Hepatic stellate cell (primary cell): Measurements from ENCODE around the gene ZEB1.
A peak's percentile ranks its signal among the peaks of the same experiment; 100 is the strongest.

Experiments used
- DNase-seq: peaks from one replicate; pipeline ENCODE4 v3.0.0; 2011; ENCODE audit warnings: low spot score

The ZEB1 gene

DNA sequence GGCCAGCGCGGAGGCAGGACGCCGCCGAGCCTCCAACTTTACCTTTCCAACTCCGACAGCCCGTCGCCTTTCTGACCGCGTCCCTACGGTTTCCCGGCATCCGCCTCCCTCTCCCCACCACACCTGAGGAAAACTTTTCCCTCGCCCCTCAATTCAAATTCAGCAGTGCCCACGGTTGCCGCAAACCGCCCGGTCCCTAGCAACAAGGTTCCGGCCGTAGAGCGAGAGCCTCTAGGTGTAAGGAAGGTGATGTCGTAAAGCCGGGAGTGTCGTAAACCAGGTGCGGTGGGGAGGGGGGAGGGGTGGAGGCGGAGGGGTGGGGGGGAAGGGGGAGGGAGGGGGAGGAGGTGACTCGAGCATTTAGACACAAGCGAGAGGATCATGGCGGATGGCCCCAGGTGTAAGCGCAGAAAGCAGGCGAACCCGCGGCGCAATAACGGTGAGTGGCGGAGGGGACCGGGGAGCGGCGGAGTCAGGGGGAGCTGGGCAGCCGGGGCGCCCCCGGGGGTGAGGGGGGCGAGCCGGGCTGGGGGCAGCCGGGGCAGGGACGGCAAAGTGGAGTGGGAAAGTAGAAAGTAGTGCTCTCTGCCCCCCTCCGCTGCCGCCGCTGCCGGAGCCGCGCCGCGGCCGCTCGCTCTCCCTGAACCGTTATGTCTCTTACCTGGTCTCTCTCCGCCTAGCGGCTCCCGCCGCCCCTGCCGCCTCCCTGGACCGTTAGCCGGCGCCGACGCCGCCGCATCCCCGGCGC is at the start of gene ZEB1:
TSS of gene ZEB1 (plus strand) at position 363 of the 748 bp plus-strand sequence. CDS start at position 382, 19 bp downstream.
- DNase-seq, result peak; percentile 76

- DNase-seq, result no peak
These were observed 48.1 kb upstream of the ZEB1 start for GRCh38 chr10:31270954-31271353.

- DNase-seq, result no peak
These were observed 46.2 kb upstream of the ZEB1 start for GRCh38 chr10:31272841-31273240.

GRCh38 chr10:31273789-31274188 is 45.2 kb upstream of the ZEB1 start:
- no peak for DNase-seq

DNA sequence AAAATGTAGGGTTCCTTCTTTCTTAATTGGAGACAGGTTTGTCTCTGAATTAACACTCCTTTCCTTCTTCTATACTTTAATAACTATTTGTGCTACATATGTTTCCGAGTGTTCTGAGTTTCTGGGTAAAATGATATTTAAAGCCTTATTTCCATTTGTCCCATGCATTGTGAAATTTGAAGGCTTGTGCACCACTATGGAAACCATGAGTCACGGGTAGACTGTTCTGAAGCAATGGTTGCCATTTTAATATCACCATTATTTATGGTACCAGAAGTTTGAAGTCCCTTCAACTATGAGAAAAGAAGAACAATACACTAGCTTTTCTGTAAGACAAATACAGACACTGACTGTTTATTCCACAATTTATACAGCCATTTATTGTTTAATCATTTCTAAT is 44.7 kb upstream of the ZEB1 start:
- no peak for DNase-seq

DNA sequence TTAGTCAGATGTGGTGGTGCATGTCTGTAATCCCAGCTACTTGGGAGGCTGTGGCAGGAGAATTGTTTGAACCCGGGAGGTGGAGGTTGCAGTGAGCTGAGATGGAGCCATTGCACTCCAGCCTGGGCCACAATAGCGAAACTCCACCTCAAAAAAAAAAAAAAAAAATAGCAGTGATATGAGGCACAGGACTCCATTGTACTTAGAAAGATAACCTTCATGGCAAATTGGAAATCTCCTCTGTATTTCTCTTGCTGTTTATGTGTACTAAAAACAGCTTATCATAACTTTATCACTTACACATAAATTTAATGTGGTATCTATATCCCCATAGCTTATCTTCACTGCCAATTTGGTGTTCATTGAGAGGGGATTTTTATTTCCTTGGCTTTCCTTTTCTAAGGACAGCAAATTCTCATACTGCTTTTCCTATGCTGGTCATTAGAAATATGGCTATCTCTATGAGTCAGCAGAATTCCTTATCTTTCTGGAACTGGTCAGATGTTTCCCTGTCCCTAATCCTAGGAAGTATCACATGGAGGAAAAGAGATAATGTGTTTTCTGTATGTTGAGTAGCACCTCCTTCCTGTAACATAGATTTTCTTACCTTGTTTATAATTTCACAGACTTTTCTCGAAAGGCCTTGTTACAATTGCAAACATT is 40.6 kb upstream of the ZEB1 start:
- DNase-seq, result no peak

- DNase-seq, result no peak
These were observed 38.0 kb upstream of the ZEB1 start for GRCh38 chr10:31280972-31281371.

DNA sequence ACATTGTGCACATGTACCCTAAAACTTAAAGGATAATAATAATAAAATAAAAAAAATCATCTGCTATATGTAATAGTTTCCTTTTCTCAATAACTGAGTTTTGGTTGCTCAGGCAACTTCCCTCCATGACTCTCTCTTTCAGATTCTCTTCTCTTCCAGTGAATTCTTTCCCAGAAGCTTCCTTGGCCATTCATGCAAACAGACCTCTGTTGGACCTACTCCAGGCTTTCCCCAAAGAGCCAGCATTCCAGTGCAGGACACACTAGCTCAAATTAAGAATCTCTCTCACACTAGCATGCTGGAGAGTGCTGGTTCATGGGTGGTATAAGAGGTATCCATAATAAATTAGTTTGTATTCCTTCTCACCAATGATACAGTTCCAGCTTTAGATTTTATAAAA is 31.0 kb upstream of the ZEB1 start:
- DNase-seq, result peak; percentile 2

GRCh38 chr10:31288962-31289361 is 30.1 kb upstream of the ZEB1 start:
- DNase-seq, result no peak

- no peak for DNase-seq
These were observed 28.6 kb upstream of the ZEB1 start for GRCh38 chr10:31290386-31290785.

GRCh38 chr10:31291123-31291522 is 27.9 kb upstream of the ZEB1 start:
- DNase-seq, result no peak

GRCh38 chr10:31294558-31294957 is 24.5 kb upstream of the ZEB1 start:
- DNase-seq, result no peak

GRCh38 chr10:31296754-31297153 is 22.3 kb upstream of the ZEB1 start:
- DNase-seq, result no peak

DNA sequence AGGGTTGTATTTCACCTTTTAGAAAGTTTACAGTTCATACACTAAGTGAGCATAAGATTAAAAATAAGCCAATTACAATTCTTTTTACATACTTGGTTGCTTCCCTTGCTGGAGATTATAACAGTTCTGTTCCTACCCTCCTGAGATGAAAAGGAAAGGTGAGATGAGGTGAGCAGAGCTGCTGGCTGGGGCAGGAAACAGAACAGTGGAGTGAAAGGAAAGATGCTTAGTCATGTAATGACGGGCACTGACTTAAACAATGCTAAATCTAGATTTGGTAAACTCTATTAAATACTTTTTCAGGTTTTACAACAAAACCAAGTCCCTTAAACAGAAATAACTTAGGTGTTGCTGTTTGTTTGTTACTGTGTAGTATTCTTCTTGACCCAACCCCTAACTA is 19.9 kb upstream of the ZEB1 start:
- no peak for DNase-seq

- DNase-seq, result no peak
These were observed 15.8 kb upstream of the ZEB1 start for GRCh38 chr10:31303212-31303611.

DNA sequence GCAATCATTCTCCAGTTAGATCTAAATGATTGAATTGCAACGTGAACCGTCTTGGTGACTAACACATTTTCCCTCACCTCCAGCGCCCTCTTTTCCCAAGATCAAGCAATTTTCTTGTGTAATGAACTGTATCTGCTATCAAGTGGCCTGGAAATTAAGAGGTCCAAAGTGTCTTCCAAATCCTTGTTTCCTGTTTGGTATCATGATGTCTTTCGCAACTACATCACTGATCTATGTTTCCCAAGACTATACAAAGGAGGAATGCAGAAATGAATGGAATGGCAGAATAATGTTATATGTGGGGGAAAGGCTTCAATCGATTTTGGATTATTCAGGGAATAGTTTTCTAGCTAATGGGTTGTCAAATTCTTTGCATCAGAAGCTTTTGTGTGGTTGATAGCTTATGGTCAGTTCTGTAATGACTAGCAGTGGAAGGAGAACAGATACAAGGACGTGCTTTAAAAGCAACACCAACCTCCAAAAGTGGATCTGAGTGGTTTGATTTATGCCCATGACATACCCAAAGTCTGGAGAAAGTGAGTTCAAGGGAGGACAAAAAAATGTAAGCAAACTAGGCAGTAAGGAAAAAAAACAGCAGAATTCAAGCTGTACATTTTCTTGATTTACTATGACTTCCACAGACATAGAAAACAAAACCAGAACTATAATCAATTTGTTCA is 14.6 kb upstream of the ZEB1 start:
- DNase-seq, result no peak

DNA sequence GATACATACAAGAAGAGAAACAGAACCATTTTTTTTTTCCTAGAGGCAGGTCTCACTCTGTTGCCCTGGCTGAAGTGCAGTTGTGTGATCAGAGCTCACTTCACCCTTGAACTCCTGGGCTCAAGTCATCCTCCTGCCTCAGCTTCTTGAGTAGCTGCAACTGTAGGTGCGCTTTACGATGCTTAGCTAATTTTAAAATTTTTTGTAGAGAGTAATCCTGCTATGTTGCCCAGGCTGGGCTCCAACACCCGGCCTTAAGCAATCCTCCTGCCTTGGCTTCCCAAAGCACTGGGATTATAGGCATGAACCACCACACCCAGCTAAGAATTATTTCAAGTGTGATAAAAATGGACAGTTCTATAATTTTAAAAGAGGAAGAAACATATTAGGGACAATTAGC is 5.6 kb upstream of the ZEB1 start:
- no peak for DNase-seq

- no peak for DNase-seq
These were observed 4.5 kb upstream of the ZEB1 start for GRCh38 chr10:31314256-31315150.

DNA sequence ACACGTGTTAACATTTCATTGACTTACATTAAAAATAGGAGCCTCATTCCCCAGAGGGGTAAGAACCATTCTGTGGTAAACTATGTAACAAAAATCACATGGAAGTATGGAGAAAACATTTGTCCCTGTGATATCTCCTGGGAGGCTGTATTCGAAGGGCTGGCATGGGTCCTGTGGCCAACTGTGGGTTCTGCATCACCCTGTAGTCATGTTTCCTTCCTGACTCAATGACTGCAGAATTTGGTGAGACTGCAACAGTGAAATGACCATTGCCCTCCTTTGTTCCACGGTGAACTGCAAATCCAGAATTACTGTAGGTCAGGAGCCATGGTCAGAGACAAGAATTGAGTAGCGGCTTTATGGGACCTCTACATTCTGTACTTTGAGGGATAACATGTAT is 3.6 kb upstream of the ZEB1 start:
- peak; percentile 57 for DNase-seq

DNA sequence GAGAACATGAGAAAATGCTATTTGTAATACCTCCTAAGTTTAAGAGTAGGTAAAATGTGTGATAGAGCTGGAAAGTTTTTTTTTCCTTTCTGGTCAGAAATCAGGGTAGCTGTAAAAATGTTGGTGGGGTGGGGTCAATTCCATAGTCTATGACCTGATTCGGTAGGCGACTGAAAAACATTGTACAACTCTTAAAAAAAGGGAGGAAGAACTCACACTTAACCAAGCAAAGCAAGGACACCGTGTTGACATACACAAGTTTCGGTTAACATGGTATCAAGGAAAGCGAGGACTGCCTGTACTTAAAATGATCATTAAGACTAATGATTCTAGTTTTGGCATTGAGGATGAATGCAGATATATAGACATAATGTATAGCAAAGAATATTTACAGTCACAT is 1.8 kb upstream of the ZEB1 start:
- DNase-seq, result no peak

DNA sequence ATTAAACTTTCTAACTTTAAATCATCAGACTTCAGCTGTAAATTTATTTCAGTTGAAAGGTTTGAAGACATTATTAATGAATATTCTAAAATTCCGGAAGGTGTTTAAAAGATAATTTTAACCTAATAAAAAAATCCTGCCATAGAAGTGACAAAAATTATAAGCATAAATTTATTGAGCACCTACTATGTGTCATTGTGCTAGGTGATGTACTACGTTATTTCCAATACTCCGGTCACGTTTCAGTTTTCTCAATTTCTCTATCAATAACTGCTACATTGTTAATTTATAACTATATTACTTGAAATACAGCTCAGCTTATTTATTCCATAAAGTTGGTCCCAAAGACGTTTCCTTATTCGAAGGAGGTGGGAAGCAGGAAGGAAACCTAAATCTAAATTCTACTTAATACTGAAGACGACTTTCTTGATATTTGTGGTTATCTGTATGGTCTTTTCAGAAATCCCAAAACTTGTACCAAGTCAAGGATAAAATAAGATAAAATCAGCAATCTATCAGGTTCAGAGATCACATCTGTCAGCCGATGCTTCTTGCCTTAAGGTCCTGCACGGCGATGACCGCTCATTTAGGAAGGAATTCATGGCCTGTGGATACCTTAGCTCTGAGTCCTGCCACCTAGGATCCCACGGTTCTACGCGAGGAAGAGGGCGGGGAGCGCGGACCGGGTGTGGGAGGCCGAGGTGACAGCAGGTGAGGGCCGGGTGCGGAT is 1.2 kb upstream of the ZEB1 start:
- DNase-seq, result no peak
